Effector CD8-positive, alpha-beta T cell (primary cell): ENCODE measurements around the gene ERBB4.

Experiments used
- DNase-seq: peaks from one replicate; lab custom pipeline; 2025; lab: John Stamatoyannopoulos, UW

The ERBB4 gene

DNA sequence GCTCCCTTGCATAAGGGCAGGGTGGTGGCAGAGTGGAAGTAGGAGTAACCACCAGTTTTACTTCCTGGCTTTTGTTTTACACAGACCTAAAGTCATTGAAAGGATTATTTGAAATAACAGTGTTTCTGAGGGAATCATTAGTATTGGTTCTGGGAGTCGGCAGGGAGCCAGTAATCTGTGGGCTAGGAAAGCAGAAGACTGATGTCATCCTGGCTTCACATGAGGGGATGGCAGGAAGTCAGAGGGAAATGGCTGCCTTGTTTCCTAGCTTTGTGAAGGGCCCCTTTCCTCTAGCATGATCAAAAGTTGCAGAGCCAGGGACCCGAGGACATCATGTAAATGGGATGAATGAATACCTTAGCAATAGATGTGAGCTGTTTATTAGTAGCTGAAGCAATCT lies 1189.6 kb downstream of the ERBB4 start:
- DNase-seq: no peak

DNA sequence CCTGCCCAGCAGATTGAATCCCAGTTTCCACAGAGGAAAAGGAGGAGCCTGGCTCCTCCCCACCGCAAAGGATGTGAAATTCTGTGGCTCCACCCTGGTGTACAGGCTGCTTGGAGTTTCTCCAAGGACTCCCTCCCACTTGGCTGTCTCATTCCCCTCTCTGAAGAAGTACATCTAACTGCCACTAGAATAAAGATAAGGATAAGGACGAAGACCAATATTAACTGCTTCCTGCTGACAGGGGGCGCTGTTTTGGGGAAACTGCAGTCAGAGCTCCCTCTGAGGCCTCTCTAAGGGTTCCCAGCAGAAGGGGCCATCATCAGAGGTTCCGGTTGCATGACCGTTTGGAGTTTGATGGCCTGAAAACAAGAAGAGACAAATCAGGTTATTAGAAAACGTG lies 1191.3 kb downstream of the ERBB4 start:
- DNase-seq: no peak

DNA sequence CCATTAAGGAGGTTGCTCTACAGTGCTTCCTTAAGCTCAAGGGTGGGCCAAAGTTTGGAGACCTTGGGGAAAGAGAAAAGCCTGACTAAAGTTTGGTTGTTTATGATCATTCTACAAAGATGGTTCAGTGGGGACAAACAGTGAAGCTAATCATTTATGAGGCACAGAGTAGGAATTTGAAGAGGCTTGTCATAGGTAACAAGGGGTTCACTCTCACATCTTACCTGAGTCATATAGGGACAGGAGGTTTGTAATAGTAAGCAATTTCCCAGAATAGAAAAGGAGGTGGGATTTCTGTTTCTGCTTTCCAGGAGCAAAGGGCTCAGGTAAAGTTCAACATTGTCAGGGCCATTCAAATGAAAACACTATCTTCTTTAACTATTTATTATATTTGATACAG lies 1194.3 kb downstream of the ERBB4 start:
- no peak for DNase-seq

DNA sequence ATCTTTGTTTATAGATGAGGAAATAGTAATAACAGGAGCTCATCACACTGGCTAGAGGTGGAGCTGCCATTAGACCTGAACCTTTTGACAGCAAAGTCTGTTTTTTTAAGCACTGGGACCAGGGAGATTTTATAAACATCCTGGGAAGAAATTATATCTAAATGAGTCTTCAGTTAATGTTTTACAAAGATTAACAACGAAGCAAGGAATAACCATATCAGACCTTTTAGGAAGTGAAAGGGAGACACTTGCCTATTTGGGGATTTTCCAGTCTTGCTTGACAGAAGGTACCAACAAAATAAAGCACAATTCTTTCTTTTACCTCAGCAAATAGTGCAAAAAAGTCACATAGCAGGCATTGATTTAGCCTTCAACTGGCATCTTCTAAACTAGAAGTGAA lies 1205.2 kb downstream of the ERBB4 start:
- DNase-seq: no peak

DNA sequence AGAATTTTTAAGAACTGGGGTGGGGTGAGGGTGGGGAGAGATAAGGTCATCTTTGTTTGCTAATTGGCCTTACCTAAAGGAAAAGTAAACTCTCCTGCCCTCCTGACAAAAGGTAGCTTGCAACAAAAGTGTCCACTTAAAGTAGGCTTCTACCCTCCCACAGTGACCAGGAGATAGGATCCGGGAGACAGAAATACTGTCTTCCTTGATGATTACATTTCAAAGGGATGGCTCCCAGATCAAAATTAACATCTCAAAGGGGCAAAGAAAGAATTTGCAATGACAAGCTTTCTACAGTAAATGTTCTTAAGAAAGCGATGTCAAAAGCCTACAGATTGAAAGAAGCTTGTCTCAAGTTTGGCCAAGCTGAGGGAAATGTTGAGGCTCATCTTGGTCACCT lies 1206.9 kb downstream of the ERBB4 start:
- DNase-seq: no peak

DNA sequence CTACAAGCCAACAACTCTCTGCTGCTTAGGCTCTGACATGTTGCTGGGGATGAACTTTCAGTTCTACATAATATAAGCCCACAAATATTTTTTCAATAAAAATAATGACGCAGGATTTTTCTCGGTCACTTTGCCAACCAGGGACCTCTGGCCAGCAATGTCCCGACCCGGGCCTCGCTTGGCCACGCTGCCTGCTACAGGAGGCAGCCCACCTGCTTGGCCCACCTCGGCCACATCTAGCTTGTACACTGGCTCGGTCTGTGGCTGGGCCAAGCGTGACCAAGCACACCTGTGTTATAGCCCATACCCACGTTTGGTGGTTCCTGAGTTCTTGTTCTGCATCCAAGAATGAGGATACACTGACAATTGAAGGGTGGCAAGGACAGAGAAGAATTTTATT lies 1208.7 kb downstream of the ERBB4 start:
- DNase-seq: no peak

DNA sequence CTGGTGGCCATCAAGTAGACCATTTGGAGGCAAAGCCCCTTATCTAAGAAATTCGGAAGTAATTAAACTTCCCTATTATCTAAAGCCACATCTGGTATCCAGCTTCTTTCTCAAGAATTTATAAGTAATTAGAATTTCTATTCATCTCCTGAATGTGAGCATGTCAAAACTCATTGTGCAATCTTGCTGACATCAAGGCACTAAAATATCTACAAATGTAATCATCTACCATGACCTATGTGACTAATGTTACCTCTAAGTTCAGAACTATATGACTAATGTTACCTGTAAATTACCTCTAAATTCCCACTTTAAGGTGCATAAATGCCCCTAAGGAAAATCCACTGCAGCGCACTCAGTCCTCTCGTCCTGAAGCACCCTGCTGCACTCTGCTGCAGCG lies 1209.2 kb downstream of the ERBB4 start:
- DNase-seq: no peak

DNA sequence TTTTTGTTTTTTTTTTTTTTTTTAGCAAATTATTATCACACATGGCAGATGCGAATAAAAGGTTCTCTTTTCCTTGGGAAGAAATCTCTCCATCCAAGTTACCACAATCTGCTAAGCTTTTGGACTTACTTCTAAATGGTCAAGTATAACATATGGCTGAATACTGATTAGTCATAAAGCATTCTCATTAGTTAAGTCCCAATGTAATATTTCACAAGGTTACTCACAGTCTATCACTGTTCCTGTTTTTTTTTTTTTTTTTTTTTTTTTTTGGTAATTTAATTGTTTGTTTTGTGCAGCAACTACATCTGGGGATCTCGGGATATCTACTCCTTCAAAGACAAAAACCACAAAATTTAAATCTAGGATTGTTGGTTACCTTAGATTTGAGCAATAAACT lies 1210.5 kb downstream of the ERBB4 start:
- no peak for DNase-seq
